WTC11 (cell line): ENCODE measurements around the gene FCRL5.

ENCODE experiments used
- NR2C2 ChIP-seq: sonication (generic); formaldehyde crosslinking; IDR thresholded peaks from 2 replicates; pipeline ENCODE4 v1.8.0; 2022; ENCODE audit warnings: mild to moderate bottlenecking, missing genetic modification reagents
- ZBTB21 ChIP-seq: sonication (generic); formaldehyde crosslinking; IDR thresholded peaks from 2 replicates; pipeline ENCODE4 v1.8.1; 2023; ENCODE audit warnings: mild to moderate bottlenecking, missing genetic modification reagents, borderline replicate concordance
- ZNF263 ChIP-seq: sonication (generic); formaldehyde crosslinking; IDR thresholded peaks from 2 replicates; pipeline ENCODE4 v1.8.1; 2022; ENCODE audit warnings: low read depth, mild to moderate bottlenecking, moderate library complexity, missing genetic modification reagents
- TF ChIP-seq, protein P1 (sequence below): sonication (generic); formaldehyde crosslinking; IDR thresholded peaks from 2 replicates; pipeline ENCODE4 v1.8.0; 2023; ENCODE audit warnings: missing genetic modification reagents, mild to moderate bottlenecking, borderline replicate concordance
- TF ChIP-seq, protein P2 (sequence below): fragments of 200-600 bp; IDR thresholded peaks from 2 replicates; pipeline ENCODE4 v1.8.0; 2022; ENCODE audit warnings: antibody characterized with exemption
- TF ChIP-seq, protein P3 (sequence below): sonication (generic); formaldehyde crosslinking; IDR thresholded peaks from 2 replicates; pipeline ENCODE4 v1.8.1; 2022; ENCODE audit warnings: low read depth, missing genetic modification reagents, borderline replicate concordance
- TF ChIP-seq, protein P4 (sequence below): sonication (generic); formaldehyde crosslinking; IDR thresholded peaks from 2 replicates; pipeline ENCODE4 v1.8.0; 2023; ENCODE audit warnings: missing genetic modification reagents

DNA sequence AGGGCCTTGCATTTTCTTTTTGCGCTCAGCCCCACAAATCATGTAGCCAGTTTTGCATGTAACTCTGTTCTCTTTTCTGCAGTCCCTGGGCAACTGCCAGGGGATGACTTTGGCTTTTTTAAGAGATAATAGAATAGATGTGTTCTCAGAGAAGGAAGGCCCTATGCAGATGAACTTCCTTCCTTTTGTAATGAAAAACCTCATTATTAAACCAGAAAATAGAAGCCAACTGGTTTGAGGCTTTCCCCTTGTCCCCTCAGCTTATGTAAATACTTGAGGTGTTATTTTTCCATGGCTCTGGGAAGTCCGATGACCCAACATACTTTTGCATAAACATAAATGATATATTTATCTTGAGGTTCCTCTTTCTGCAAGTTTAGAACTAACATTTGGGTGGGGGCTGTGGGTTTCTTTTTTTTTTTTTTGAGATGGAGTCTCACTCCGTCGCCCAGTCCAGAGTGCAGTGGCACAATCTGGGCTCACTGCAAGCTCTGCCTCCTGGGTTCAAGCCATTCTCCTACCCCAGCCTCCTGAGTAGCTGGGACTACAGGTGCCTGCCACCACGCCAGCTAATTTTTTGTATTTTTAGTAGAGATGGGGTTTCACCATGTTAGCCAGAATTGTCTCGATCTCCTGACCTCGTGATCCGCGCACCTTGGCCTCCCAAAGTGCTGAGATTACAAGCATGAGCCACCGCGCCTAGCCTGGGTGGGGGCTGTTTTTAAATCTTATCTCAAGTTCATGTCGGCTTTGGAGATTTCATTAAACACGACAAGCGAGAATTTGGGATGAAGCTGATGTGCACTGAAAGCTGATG lies 14.4 kb upstream of the FCRL5 start:
- TF ChIP-seq, protein P1, sequence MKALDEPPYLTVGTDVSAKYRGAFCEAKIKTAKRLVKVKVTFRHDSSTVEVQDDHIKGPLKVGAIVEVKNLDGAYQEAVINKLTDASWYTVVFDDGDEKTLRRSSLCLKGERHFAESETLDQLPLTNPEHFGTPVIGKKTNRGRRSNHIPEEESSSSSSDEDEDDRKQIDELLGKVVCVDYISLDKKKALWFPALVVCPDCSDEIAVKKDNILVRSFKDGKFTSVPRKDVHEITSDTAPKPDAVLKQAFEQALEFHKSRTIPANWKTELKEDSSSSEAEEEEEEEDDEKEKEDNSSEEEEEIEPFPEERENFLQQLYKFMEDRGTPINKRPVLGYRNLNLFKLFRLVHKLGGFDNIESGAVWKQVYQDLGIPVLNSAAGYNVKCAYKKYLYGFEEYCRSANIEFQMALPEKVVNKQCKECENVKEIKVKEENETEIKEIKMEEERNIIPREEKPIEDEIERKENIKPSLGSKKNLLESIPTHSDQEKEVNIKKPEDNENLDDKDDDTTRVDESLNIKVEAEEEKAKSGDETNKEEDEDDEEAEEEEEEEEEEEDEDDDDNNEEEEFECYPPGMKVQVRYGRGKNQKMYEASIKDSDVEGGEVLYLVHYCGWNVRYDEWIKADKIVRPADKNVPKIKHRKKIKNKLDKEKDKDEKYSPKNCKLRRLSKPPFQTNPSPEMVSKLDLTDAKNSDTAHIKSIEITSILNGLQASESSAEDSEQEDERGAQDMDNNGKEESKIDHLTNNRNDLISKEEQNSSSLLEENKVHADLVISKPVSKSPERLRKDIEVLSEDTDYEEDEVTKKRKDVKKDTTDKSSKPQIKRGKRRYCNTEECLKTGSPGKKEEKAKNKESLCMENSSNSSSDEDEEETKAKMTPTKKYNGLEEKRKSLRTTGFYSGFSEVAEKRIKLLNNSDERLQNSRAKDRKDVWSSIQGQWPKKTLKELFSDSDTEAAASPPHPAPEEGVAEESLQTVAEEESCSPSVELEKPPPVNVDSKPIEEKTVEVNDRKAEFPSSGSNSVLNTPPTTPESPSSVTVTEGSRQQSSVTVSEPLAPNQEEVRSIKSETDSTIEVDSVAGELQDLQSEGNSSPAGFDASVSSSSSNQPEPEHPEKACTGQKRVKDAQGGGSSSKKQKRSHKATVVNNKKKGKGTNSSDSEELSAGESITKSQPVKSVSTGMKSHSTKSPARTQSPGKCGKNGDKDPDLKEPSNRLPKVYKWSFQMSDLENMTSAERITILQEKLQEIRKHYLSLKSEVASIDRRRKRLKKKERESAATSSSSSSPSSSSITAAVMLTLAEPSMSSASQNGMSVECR (CRISPR knock-in tag), result no peak
- TF ChIP-seq NR2C2 (CRISPR knock-in tag), result no peak
- TF ChIP-seq, protein P2, sequence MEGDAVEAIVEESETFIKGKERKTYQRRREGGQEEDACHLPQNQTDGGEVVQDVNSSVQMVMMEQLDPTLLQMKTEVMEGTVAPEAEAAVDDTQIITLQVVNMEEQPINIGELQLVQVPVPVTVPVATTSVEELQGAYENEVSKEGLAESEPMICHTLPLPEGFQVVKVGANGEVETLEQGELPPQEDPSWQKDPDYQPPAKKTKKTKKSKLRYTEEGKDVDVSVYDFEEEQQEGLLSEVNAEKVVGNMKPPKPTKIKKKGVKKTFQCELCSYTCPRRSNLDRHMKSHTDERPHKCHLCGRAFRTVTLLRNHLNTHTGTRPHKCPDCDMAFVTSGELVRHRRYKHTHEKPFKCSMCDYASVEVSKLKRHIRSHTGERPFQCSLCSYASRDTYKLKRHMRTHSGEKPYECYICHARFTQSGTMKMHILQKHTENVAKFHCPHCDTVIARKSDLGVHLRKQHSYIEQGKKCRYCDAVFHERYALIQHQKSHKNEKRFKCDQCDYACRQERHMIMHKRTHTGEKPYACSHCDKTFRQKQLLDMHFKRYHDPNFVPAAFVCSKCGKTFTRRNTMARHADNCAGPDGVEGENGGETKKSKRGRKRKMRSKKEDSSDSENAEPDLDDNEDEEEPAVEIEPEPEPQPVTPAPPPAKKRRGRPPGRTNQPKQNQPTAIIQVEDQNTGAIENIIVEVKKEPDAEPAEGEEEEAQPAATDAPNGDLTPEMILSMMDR, result no peak
- no peak for TF ChIP-seq ZNF263 (CRISPR knock-in tag)
- TF ChIP-seq ZBTB21, result no peak
- TF ChIP-seq, protein P3, sequence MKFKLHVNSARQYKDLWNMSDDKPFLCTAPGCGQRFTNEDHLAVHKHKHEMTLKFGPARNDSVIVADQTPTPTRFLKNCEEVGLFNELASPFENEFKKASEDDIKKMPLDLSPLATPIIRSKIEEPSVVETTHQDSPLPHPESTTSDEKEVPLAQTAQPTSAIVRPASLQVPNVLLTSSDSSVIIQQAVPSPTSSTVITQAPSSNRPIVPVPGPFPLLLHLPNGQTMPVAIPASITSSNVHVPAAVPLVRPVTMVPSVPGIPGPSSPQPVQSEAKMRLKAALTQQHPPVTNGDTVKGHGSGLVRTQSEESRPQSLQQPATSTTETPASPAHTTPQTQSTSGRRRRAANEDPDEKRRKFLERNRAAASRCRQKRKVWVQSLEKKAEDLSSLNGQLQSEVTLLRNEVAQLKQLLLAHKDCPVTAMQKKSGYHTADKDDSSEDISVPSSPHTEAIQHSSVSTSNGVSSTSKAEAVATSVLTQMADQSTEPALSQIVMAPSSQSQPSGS (CRISPR knock-in tag), result no peak
- TF ChIP-seq, protein P4, sequence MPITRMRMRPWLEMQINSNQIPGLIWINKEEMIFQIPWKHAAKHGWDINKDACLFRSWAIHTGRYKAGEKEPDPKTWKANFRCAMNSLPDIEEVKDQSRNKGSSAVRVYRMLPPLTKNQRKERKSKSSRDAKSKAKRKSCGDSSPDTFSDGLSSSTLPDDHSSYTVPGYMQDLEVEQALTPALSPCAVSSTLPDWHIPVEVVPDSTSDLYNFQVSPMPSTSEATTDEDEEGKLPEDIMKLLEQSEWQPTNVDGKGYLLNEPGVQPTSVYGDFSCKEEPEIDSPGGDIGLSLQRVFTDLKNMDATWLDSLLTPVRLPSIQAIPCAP (CRISPR knock-in tag), result no peak
